Right lobe of liver (tissue), 6 donors: ENCODE data around the gene PDE6A. TPM values are rescaled to one million over a fixed set of nuclear protein-coding genes. Genes with fewer than 3 reads are reported as not detected.
A peak's percentile ranks its signal among the peaks of the same experiment; 100 is the strongest.

Source experiments
- ATAC-seq, 4 donors: fragments of 200-7000 bp; cut with Tn5 transposase; one replicate each; pipeline ENCODE4 v1.9.1; 2020; ENCODE audit warnings: mild to moderate bottlenecking in 4 of 4, moderate library complexity in 4 of 4
- DNase-seq, 3 donors: peaks; one replicate each; pipeline ENCODE4 v3.0.0-alpha.2; 2020
- H3K27ac ChIP-seq, 3 donors: fragments of 200-600 bp; one replicate each; pipeline ENCODE4 v1.8.0; 2022
- H3K27me3 ChIP-seq, 2 donors: fragments of 200-600 bp; one replicate each; pipeline ENCODE4 v1.8.0; 2022
- H3K36me3 ChIP-seq, 4 donors: fragments of 200-600 bp; sonication (generic) in 1 of 4; one replicate each; pipeline versions ENCODE4 v1.5.1 to v1.8.0; 2017 to 2022; ENCODE audit warnings: control low read depth in 1 of 4
- H3K4me1 ChIP-seq, 4 donors: fragments of 200-600 bp; sonication (generic) in 1 of 4; one replicate each; pipeline versions ENCODE4 v1.5.1 to v1.8.0; 2017 to 2022; ENCODE audit warnings: control low read depth in 1 of 4
- H3K4me3 ChIP-seq, 3 donors: fragments of 200-600 bp; one replicate each; pipeline ENCODE4 v1.8.0; 2022
- H3K9me3 ChIP-seq, 4 donors: fragments of 200-600 bp; sonication (generic) in 1 of 4; one replicate each; pipeline versions ENCODE4 v1.5.1 to v1.8.0; 2017 to 2022; ENCODE audit warnings: control low read depth in 1 of 4
- POLR2A ChIP-seq: fragments of 450-650 bp; IDR thresholded peaks from one replicate; pipeline ENCODE4 v1.6.1; 2017; ENCODE audit warnings: antibody characterized with exemption, mild to moderate bottlenecking
- WGBS: methylation state at CpG from one replicate; pipeline ENCODE4 v1.1.6; 2018; ENCODE audit warnings: low coverage, low lambda C conversion rate; ENCODE audit not compliant: insufficient coverage; ENCODE audit errors: missing lambda C conversion rate; 5-methylcytosine and 5-hydroxymethylcytosine counted together
- intact Hi-C, 2 donors: fragments of 100-400 bp; cut with DNase I; formaldehyde crosslinking; loops; one replicate each; pipeline versions ENCODE4 v1.11.2 to v1.14.1; 2022
- total RNA-seq, 6 experiments: library from RNA; depleted of rRNA in 2 of 6; stranded (reverse); fragments of >200 nt in 2 of 6; fragmentation: NEBNext Ultra II Directional in 3 of 6; extraction: Animal tissue kit (Norgen Biotek cat#: 25700) in 3 of 6; gene quantifications; one replicate each; pipeline versions ENCODE4 v1.1.0 to v1.2.4, GENCODE V29; 2016 to 2023
- TF ChIP-seq, protein P1 (sequence below), 4 donors: fragments of 200-600 bp in 3 of 4; fragments of 450-650 bp in 1 of 4; IDR thresholded peaks; one replicate each; pipeline versions ENCODE4 v1.5.1 to v1.8.0; 2016 to 2022; ENCODE audit warnings: antibody characterized with exemption in 4 of 4, mild to moderate bottlenecking in 2 of 4
- donor health status: DM: no; HTN: yes; CAD: no.
- donor health status: DM: no; HTN: no; CAD: no.
- donor health status: DM: no; HTN: no; CAD: no.
- donor health status: DM: no; HTN: yes; CAD: no.
- donor health status: DM: no; HTN: yes; CAD: no.

PDE6A gene
- total RNA-seq, 6 experiments from 2014 or later, result not detected

GRCh38 chr5:149841851-149842793, 102.5 kb downstream of the PDE6A start:
- H3K9me3 ChIP-seq, result no peaks in the 10 kb centered on the region
- no peak overlapping the region for H3K27ac ChIP-seq
- no peaks in the 10 kb centered on the region for H3K27me3 ChIP-seq
- H3K4me1 ChIP-seq, result no peaks in the 10 kb centered on the region
- no peak overlapping the region for H3K4me3 ChIP-seq
- no peak for ATAC-seq
- TF ChIP-seq, protein P1, sequence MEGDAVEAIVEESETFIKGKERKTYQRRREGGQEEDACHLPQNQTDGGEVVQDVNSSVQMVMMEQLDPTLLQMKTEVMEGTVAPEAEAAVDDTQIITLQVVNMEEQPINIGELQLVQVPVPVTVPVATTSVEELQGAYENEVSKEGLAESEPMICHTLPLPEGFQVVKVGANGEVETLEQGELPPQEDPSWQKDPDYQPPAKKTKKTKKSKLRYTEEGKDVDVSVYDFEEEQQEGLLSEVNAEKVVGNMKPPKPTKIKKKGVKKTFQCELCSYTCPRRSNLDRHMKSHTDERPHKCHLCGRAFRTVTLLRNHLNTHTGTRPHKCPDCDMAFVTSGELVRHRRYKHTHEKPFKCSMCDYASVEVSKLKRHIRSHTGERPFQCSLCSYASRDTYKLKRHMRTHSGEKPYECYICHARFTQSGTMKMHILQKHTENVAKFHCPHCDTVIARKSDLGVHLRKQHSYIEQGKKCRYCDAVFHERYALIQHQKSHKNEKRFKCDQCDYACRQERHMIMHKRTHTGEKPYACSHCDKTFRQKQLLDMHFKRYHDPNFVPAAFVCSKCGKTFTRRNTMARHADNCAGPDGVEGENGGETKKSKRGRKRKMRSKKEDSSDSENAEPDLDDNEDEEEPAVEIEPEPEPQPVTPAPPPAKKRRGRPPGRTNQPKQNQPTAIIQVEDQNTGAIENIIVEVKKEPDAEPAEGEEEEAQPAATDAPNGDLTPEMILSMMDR (IDR thresholded peaks at IDR 0.05), result no peak
- no peak for TF ChIP-seq POLR2A
- peaks cover 0 to 35% (median 8%) of the 10 kb centered on the region in 4 donors for H3K36me3 ChIP-seq
- WGBS, result 82% methylated on average over 10 of the region's 14 CpGs
- intact Hi-C loops, result no loop called here
- no peak for DNase-seq

GRCh38 chr5:149840226-149840825, 104.3 kb downstream of the PDE6A start:
- no peaks in the 10 kb centered on the region for H3K9me3 ChIP-seq
- peaks cover 0 to 18% (median 3%) of the 10 kb centered on the region in 4 donors for H3K36me3 ChIP-seq
- TF ChIP-seq POLR2A, result no peak
- TF ChIP-seq, protein P1 (IDR thresholded peaks at IDR 0.05), result no peak
- no peak overlapping the region for H3K27ac ChIP-seq
- H3K27me3 ChIP-seq, result no peaks in the 10 kb centered on the region
- WGBS, result 60% methylated on average over 1 of the region's 8 CpGs
- no peaks in the 10 kb centered on the region for H3K4me1 ChIP-seq
- intact Hi-C loops, result no loop called here
- no peak overlapping the region for H3K4me3 ChIP-seq
- no peak for DNase-seq
- no peak for ATAC-seq

- no peak overlapping the region for H3K4me3 ChIP-seq
- intact Hi-C loops, result loop anchor here (5.0 to 10.0 kb wide), 2 partner anchors 148 to 155 kb away; no protein-coding TSS in a partner anchor
- no peaks in the 10 kb centered on the region for H3K4me1 ChIP-seq
- TF ChIP-seq, protein P1 (IDR thresholded peaks at IDR 0.05), result no peak
- no peak for TF ChIP-seq POLR2A
- H3K27me3 ChIP-seq, result no peaks in the 10 kb centered on the region
- H3K27ac ChIP-seq, result no peak overlapping the region
- ATAC-seq, result peak in 2 of 4 donors; percentile 32 to 44
- peaks cover 0 to 14% (median 3%) of the 10 kb centered on the region in 4 donors for H3K36me3 ChIP-seq
- DNase-seq, result no peak
- WGBS, result 83% methylated on average over 9 of the region's 16 CpGs
- no peaks in the 10 kb centered on the region for H3K9me3 ChIP-seq
These were observed 104.8 kb downstream of the PDE6A start for GRCh38 chr5:149839761-149840160.

DNA sequence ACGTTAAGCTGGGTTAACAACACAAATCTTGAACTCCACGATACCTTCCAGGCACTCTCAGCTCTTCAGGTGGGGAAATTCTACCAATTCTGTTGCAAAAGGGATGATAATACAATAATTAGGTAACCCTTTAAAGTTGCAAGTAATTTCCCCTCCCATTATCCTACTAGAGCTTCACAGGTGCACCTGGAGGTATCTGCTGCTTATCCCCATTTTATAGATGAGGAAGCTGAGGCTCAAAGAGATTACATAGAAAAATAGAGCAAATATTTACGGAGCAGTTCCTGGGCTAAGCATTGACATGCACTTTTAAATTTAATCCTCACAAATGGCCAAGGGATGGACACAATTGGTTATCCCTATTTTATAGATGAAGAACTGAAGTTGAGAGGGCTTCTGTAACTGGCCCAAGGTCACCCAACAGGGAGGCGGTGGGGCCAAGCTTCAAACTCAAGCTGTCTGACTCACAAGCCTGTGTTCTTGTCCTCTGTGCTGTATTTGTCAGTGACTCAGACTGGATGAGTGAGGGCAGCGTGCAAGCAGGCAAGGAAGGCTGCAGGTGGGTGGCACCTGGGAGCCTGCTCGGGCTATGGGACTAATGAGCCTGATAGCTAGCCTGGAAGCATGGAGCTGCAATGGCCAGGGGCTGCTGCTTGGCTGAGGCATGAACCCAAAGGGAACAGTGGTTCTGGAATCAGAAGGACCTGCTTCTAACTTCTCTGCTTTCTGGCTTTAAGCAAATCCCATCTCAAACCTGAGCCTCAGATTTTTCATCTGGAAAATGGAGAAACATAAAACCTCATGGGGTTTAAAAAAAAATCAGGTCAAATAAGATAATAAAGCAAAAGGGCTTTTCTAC, 105.5 kb downstream of the PDE6A start:
- H3K4me1 ChIP-seq, result no peaks in the 10 kb centered on the region
- H3K27ac ChIP-seq, result no peak overlapping the region
- no peak overlapping the region for H3K4me3 ChIP-seq
- TF ChIP-seq POLR2A, result no peak
- intact Hi-C loops, result loop anchor here (5.0 to 10.0 kb wide), 2 partner anchors 148 to 156 kb away; no protein-coding TSS in a partner anchor
- 87% methylated on average over 5 of the region's 6 CpGs for WGBS
- ATAC-seq, result no peak
- no peaks in the 10 kb centered on the region for H3K27me3 ChIP-seq
- peaks cover 0 to 14% (median 3%) of the 10 kb centered on the region in 4 donors for H3K36me3 ChIP-seq
- no peaks in the 10 kb centered on the region for H3K9me3 ChIP-seq
- no peak for DNase-seq
